HepG2 (cell line): Measurements from ENCODE around the gene POLR1G. TPM values are rescaled to one million over a fixed set of nuclear protein-coding genes. Genes with fewer than 3 reads are reported as not detected.

Experiments
- ATF2 ChIP-seq: sonication (generic); formaldehyde crosslinking; IDR thresholded peaks from 2 replicates; pipeline ENCODE4 v1.4.0; 2020; ENCODE audit warnings: missing genetic modification reagents
- JUNB ChIP-seq: sonication (generic); formaldehyde crosslinking; IDR thresholded peaks from 2 replicates; pipeline ENCODE4 v1.8.0; 2022; ENCODE audit warnings: missing genetic modification reagents, mild to moderate bottlenecking, borderline replicate concordance
- KIAA2018 ChIP-seq: sonication (generic); formaldehyde crosslinking; IDR thresholded peaks from 2 replicates; pipeline ENCODE4 v1.5.0; 2020; ENCODE audit warnings: mild to moderate bottlenecking, missing genetic modification reagents, borderline replicate concordance
- MIER2 ChIP-seq: IDR thresholded peaks from 2 replicates; pipeline ENCODE4 v1.6.1; 2016; ENCODE audit warnings: missing biosample characterization, missing genetic modification reagents
- MYC ChIP-seq: sonication (generic); formaldehyde crosslinking; IDR thresholded peaks from 2 replicates; pipeline ENCODE4 v1.9.0; 2021; ENCODE audit warnings: missing genetic modification reagents, borderline replicate concordance
- POGZ ChIP-seq: sonication (generic); formaldehyde crosslinking; IDR thresholded peaks from 2 replicates; pipeline ENCODE4 v1.4.0; 2020; ENCODE audit warnings: mild to moderate bottlenecking, missing genetic modification reagents
- STAT5B ChIP-seq: sonication (generic); formaldehyde crosslinking; IDR thresholded peaks from 2 replicates; pipeline ENCODE4 v1.4.0; 2020; ENCODE audit warnings: missing genetic modification reagents
- ZNF550 ChIP-seq: sonication (generic); formaldehyde crosslinking; IDR thresholded peaks from 2 replicates; pipeline ENCODE4 v1.4.0; 2020; ENCODE audit warnings: mild to moderate bottlenecking, missing genetic modification reagents, borderline replicate concordance
- ZNF570 ChIP-seq: sonication (generic); formaldehyde crosslinking; IDR thresholded peaks from 2 replicates; pipeline ENCODE4 v1.4.0; 2020; ENCODE audit warnings: mild to moderate bottlenecking, missing genetic modification reagents, borderline replicate concordance
- ZNF709 ChIP-seq: sonication (generic); formaldehyde crosslinking; IDR thresholded peaks from 2 replicates; pipeline ENCODE4 v1.5.0; 2020; ENCODE audit warnings: mild to moderate bottlenecking, missing genetic modification reagents
- polyA plus RNA-seq, 8 experiments: library from polyadenylated mRNA; depleted of rRNA in 3 of 8; stranded (reverse) in 7 of 8; unstranded in 1 of 8; fragments of >200 nt; fragmentation: Illumina TruSeq in 4 of 8; extraction: Trizol in 4 of 8; gene quantifications; 2 replicates each; pipeline versions ENCODE4 v1.2.1 to v1.2.3, GENCODE V29; 2011 to 2016; ENCODE audit warnings: low read depth in 4 of 8, missing spikeins in 1 of 8, mixed read lengths in 1 of 8; ENCODE audit not compliant: insufficient read depth in 1 of 8
- total RNA-seq, 5 experiments: library from RNA; depleted of rRNA; stranded (reverse); fragments of >200 nt; fragmentation: Illumina TruSeq; extraction: Trizol; gene quantifications; 2 replicates each; pipeline ENCODE4 v1.2.3, GENCODE V29; 2016; ENCODE audit warnings: low read depth in 1 of 5
- TF ChIP-seq, protein P1 (sequence below): IDR thresholded peaks from 2 replicates; pipeline ENCODE4 v1.4.0; 2020; ENCODE audit warnings: mild to moderate bottlenecking, missing genetic modification reagents
- TF ChIP-seq, protein P2 (sequence below): sonication (generic); formaldehyde crosslinking; IDR thresholded peaks from 2 replicates; pipeline ENCODE4 v1.5.0; 2020; ENCODE audit warnings: mild to moderate bottlenecking, missing genetic modification reagents

Gene POLR1G
- total and polyA plus RNA-seq, 2 of the 13 experiments (the other 11 are each of a cell fraction or from before 2014, with no cell fraction given), result 3.5 to 20.8 TPM

DNA sequence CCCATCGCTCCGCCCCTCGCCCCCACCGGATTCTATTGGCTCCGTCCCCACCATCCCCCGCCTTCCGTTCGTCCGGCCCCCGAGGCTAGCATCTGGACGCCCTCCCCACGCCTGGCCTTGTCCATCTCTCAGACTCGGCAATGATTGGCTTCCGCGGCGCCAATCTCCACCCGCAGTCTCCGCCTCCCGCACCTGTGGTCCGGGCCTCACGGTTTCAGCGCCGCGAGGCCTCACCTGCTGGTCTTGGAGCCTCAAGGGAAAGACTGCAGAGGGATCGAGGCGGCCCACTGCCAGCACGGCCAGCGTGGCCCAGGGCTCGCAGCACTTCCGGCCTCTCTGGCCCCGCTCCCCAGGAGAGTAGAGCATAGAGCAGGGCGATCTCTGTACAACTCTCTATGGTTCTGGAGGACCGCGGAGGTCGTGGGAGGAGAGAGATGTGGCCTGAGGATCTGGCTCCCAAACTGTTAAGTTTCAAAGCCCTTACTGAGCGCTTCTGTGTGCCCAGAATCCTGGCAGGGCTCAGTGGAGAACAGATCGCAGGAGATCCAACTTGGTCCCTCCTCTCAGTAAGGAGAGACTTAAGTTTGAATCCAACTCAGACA, 17.2 kb downstream of the POLR1G start, which contains the start of gene ERCC1 (continued):
- TF ChIP-seq JUNB (no peak), MIER2 (peak; percentile 59; the same call in 1 of the 2 replicates), ZNF570 (CRISPR knock-in tag) (no peak), STAT5B (CRISPR knock-in tag) (peak; percentile 86; the same call in 1 of the 2 replicates), ZNF550 (CRISPR knock-in tag) (0 out of 2 replicates have a peak, but pooled peaks have one; percentile 44), POGZ (CRISPR knock-in tag) (peak; percentile 52; the same call in 1 of the 2 replicates), MYC (peak; percentile 93), ATF2 (CRISPR knock-in tag) (peak; percentile 49), KIAA2018 (CRISPR knock-in tag) (no peak), ZNF709 (CRISPR knock-in tag) (peak; percentile 79; the same call in 1 of the 2 replicates)
- TF ChIP-seq, protein P1, sequence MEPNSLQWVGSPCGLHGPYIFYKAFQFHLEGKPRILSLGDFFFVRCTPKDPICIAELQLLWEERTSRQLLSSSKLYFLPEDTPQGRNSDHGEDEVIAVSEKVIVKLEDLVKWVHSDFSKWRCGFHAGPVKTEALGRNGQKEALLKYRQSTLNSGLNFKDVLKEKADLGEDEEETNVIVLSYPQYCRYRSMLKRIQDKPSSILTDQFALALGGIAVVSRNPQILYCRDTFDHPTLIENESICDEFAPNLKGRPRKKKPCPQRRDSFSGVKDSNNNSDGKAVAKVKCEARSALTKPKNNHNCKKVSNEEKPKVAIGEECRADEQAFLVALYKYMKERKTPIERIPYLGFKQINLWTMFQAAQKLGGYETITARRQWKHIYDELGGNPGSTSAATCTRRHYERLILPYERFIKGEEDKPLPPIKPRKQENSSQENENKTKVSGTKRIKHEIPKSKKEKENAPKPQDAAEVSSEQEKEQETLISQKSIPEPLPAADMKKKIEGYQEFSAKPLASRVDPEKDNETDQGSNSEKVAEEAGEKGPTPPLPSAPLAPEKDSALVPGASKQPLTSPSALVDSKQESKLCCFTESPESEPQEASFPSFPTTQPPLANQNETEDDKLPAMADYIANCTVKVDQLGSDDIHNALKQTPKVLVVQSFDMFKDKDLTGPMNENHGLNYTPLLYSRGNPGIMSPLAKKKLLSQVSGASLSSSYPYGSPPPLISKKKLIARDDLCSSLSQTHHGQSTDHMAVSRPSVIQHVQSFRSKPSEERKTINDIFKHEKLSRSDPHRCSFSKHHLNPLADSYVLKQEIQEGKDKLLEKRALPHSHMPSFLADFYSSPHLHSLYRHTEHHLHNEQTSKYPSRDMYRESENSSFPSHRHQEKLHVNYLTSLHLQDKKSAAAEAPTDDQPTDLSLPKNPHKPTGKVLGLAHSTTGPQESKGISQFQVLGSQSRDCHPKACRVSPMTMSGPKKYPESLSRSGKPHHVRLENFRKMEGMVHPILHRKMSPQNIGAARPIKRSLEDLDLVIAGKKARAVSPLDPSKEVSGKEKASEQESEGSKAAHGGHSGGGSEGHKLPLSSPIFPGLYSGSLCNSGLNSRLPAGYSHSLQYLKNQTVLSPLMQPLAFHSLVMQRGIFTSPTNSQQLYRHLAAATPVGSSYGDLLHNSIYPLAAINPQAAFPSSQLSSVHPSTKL (CRISPR knock-in tag), result peak; percentile 44; the same call in 1 of the 2 replicates
- TF ChIP-seq, protein P2, sequence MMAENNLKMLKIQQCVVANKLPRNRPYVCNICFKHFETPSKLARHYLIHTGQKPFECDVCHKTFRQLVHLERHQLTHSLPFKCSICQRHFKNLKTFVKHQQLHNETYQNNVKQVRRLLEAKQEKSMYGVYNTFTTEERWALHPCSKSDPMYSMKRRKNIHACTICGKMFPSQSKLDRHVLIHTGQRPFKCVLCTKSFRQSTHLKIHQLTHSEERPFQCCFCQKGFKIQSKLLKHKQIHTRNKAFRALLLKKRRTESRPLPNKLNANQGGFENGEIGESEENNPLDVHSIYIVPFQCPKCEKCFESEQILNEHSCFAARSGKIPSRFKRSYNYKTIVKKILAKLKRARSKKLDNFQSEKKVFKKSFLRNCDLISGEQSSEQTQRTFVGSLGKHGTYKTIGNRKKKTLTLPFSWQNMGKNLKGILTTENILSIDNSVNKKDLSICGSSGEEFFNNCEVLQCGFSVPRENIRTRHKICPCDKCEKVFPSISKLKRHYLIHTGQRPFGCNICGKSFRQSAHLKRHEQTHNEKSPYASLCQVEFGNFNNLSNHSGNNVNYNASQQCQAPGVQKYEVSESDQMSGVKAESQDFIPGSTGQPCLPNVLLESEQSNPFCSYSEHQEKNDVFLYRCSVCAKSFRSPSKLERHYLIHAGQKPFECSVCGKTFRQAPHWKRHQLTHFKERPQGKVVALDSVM (CRISPR knock-in tag), result peak; percentile 74; the same call in 1 of the 2 replicates
